Epithelial cell of proximal tubule (primary cell): ENCODE results near the gene CIART. TPM values are rescaled to one million over a fixed set of nuclear protein-coding genes. Genes with fewer than 3 reads are reported as not detected.

Experiments
- DNase-seq: peaks from one replicate; pipeline ENCODE4 v3.0.0-alpha.2; 2011; ENCODE audit warnings: low read depth
- H3K4me3 ChIP-seq: 2 replicates; pipeline ENCODE4 v1.5.1; 2011; ENCODE audit warnings: low read depth, mild to moderate bottlenecking, low read length
- total RNA-seq: library from RNA; depleted of rRNA; stranded (reverse); fragments of >200 nt; gene quantifications from 2 replicates; pipeline ENCODE4 v1.2.3, GENCODE V29; 2015
- TF ChIP-seq, protein P1 (sequence below): conservative IDR thresholded peaks from 2 replicates; pipeline ENCODE4 v1.5.1; 2012; ENCODE audit warnings: low read depth, mild to moderate bottlenecking, low read length

Gene CIART
- total RNA-seq, 1 donor from 2014 or later: 3.6 TPM

DNA sequence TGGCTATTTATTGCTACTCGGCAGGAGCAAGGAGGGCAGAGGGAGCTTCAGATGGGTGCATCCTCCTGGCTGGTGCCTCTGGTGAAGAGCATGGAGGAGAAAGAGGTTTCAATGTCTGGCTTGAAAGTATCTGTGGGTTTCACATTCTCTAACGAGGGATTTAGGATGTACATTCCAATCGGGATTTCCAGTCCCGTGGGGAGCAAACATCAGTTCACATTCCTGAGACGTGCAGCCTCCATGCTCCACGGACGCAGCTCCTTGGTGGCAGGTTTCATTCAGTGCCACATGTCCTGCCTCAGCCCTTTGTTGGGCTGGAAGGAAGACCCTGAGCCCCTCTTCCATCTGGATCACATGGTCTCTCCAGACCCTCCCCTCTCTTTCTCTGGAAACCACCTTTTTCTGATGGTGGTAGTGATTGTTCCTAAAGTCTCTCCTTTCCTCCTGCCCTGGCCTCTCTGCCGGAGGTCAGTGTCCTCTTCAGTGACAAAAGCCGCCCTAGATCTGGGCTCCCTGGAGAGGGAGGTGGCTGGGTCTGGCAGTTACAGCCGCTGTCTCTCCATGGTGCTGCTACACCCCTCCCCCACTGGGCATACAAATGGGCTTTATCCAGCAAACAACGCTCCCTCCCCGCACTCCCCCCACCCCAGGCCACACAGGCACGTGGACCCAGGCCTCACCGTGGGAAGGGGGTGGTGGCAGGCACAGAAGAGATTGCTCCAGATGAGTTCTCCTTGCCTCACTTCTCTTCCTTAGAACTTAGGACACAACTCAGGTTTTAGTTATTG, 25.6 kb upstream of the CIART start:
- no peak overlapping the region for H3K4me3 ChIP-seq
- TF ChIP-seq, protein P1, sequence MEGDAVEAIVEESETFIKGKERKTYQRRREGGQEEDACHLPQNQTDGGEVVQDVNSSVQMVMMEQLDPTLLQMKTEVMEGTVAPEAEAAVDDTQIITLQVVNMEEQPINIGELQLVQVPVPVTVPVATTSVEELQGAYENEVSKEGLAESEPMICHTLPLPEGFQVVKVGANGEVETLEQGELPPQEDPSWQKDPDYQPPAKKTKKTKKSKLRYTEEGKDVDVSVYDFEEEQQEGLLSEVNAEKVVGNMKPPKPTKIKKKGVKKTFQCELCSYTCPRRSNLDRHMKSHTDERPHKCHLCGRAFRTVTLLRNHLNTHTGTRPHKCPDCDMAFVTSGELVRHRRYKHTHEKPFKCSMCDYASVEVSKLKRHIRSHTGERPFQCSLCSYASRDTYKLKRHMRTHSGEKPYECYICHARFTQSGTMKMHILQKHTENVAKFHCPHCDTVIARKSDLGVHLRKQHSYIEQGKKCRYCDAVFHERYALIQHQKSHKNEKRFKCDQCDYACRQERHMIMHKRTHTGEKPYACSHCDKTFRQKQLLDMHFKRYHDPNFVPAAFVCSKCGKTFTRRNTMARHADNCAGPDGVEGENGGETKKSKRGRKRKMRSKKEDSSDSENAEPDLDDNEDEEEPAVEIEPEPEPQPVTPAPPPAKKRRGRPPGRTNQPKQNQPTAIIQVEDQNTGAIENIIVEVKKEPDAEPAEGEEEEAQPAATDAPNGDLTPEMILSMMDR: no peak

DNA sequence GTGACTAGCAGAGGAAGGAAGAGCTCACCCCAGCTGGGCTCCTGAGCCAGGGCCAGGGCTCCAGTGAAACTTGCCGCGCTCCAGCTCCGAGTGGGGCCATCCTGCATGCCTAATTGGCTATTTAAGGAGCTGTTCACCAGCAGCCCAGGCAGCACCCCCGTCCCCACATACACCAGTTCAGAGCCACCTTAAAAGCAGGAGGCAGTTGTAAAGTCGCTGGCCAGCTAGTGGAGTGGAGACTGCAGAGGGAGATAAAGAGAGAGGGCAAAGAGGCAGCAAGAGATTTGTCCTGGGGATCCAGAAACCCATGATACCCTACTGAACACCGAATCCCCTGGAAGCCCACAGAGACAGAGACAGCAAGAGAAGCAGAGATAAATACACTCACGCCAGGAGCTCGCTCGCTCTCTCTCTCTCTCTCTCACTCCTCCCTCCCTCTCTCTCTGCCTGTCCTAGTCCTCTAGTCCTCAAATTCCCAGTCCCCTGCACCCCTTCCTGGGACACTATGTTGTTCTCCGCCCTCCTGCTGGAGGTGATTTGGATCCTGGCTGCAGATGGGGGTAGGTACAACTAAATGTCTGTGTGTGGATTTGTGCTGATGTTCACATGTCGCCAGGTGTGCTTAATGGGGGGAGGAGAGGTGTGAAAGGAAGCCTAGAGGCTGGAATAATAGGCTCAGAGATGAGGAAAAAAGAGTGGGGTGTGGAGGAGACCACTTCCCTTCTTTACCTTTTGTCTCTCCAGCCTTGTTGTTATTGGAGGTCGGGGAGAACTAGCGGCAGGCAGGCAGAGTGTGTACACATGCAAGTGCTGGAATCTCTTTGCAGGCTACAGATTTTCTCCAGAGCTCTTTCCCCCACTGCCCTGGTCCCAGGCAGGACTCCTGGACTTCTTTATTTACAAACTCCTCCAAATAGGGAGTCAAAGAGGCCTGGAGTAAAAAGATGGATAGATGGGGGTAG, 24.4 kb upstream of the CIART start, which contains the start of gene CA14:
Gene CA14, plus strand, starts transcription at position 151 of the 962 bp plus-strand sequence. Its CDS starts 355 bp downstream, at position 506.
- no peak for DNase-seq
- TF ChIP-seq, protein P1: no peak
- no peak within 1 kb of the TSS for H3K4me3 ChIP-seq

More for the DNA sequence above, 25.6 kb upstream of the CIART start:
- DNase-seq: no peak

DNA sequence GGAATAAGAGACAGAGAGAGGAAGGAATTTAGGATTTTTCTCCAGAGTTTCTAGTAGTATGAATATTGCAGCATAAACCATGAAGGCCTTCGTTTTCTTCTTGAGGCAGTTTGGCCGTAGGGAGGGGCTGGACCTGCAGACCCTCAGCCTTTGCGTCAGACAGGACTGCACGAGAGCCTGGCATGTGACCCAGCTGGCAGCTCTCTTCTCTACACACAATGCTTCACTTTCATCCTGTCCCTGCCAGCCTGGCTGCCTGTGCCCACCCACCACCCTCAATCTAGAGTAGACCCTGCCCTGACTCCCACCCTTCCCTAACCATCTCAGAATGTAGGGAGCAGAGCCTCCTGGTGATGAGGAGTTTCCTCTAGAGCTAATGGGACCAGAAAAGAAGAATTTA, 23.1 kb upstream of the CIART start:
- DNase-seq: no peak
- H3K4me3 ChIP-seq: no peak overlapping the region
- TF ChIP-seq, protein P1: no peak

DNA sequence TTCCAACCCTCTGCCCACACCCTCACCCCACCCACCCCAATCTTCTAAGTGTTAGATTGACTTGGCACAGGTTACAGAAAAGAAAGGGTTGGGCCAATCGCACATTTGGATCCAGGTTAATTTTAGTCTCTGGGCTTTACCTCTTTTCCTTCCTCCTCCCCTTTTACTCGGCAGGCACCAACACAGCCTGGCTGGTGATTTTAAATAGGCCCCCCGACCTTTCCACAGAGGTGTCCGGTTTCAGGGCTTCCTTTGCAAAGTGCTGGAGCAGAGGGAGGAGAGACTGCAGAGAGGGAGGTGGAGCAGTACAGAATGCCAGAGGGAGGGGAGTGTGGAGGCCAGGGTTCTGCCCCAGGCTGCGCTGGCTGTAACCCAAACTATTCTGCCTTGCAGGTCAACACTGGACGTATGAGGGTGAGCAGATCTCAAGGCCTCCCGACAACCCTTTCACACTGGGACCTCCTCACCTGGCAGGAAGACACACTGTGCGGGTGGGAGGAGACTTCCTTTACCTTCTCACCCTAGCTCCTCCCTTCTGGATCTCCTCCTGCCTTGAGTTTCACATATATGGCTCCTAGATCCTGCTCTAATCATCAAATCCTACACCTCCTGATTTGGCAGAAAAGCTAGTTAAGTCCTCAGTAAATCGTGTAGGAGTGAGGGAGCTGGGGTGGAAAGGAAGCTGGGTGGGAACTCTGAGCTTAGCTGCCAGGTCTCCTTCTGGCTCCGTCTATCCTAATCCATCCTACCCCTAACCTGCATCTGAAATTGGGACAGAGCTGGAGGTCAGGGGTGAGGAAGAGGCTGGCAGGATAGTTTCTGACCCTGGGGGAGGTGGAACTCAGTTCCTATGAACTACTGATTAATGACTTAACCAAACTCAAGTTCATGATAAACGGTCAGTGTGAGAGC, 22.3 kb upstream of the CIART start:
- TF ChIP-seq, protein P1: no peak
- no peak for DNase-seq
- no peak overlapping the region for H3K4me3 ChIP-seq

DNA sequence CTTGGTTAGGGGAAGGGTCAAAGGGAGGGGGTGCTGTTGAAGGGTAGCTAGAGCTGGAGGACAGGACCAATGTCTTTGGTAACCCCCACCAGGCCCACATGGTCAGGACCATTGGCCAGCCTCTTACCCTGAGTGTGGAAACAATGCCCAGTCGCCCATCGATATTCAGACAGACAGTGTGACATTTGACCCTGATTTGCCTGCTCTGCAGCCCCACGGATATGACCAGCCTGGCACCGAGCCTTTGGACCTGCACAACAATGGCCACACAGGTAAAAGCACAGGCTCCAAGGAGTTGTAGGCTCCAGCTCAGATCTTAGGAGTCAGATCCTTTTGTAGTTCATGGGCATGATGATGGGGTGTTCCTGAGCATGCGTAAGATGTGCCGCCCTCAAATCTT, 21.0 kb upstream of the CIART start:
- TF ChIP-seq, protein P1: no peak
- no peak overlapping the region for H3K4me3 ChIP-seq
- no peak for DNase-seq
